Right atrium auricular region (tissue), 2 donors: ENCODE measurements around the gene FGF21. TPM values are rescaled to one million over a fixed set of nuclear protein-coding genes. Genes with fewer than 3 reads are reported as not detected.

Source experiments
- DNase-seq: peaks from one replicate; pipeline ENCODE4 v3.0.0-alpha.2; 2019; ENCODE audit warnings: low spot score
- H3K27ac ChIP-seq, 2 donors: fragments of 200-600 bp; sonication (generic); 1 replicate in 1 of 2; 2 replicates in 1 of 2; pipeline ENCODE4 v1.5.1; 2016 to 2019
- H3K27me3 ChIP-seq, 2 donors: fragments of 200-600 bp; sonication (generic); one replicate each; pipeline versions ENCODE4 v1.5.1 to v1.6.0; 2017 to 2019
- H3K36me3 ChIP-seq: fragments of 200-600 bp; sonication (generic); one replicate; pipeline ENCODE4 v1.5.1; 2016
- H3K4me1 ChIP-seq, 2 donors: fragments of 200-600 bp; sonication (generic); one replicate each; pipeline versions ENCODE4 v1.5.1 to v1.6.0; 2017 to 2019
- H3K4me3 ChIP-seq, 2 donors: fragments of 200-600 bp; sonication (generic); 1 replicate in 1 of 2; 2 replicates in 1 of 2; pipeline ENCODE4 v1.5.1; 2017 to 2019; ENCODE audit warnings: mild to moderate bottlenecking in 1 of 2, moderate library complexity in 1 of 2
- H3K9me3 ChIP-seq, 2 donors: fragments of 200-600 bp; sonication (generic); one replicate each; pipeline ENCODE4 v1.5.1; 2019
- CTCF ChIP-seq, 2 donors: fragments of 200-600 bp; sonication (generic); IDR thresholded peaks; one replicate each; pipeline ENCODE4 v1.5.1; 2019; ENCODE audit warnings: antibody characterized with exemption in 2 of 2
- total RNA-seq, 2 donors: library from RNA; depleted of rRNA; stranded (reverse); fragments of >200 nt; gene quantifications; one replicate each; pipeline ENCODE4 v1.1.0, GENCODE V29; 2016

Gene FGF21
- total RNA-seq, 2 donors from 2014 or later, result not detected

GRCh38 chr19:48797103-48797502 lies 41.8 kb downstream of the FGF21 start:
- H3K36me3 ChIP-seq, result no peaks in the 10 kb centered on the region
- TF ChIP-seq CTCF (IDR thresholded peaks at IDR 0.05), result no peak
- no peaks in the 10 kb centered on the region for H3K27me3 ChIP-seq
- no peak overlapping the region for H3K4me3 ChIP-seq
- H3K27ac ChIP-seq, result no peak overlapping the region
- peaks cover 0 to 16% of the 10 kb centered on the region in 2 donors for H3K4me1 ChIP-seq
- no peaks in the 10 kb centered on the region for H3K9me3 ChIP-seq
- DNase-seq, result no peak

DNA sequence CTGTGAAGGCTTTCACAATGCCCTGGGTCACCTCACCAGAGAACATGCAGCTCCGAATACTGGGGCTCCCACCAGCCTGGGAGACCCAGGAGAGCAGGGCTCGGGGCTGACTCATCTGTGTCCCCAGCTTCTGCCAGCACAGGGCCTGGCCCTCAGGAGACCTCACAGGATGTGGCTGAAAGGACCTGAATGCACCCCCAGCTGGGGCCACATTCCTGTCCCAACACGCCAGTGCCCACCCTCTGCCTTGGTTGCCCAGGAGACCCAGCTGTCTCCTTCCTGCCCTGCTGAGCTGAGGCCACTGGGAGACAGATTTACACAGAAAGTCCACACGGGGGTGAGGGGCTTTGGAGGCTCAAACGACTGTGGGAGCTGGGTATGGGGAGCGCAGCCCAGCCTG lies 43.6 kb downstream of the FGF21 start:
- Histone ChIP-seq H3K27me3 (no peaks in the 10 kb centered on the region), H3K9me3 (no peaks in the 10 kb centered on the region), H3K27ac (no peak overlapping the region), H3K4me1 (peaks cover 0 to 16% of the 10 kb centered on the region in 2 donors), H3K4me3 (no peak overlapping the region), H3K36me3 (no peaks in the 10 kb centered on the region)
- no peak for TF ChIP-seq CTCF (IDR thresholded peaks at IDR 0.05)
- no peak for DNase-seq

DNA sequence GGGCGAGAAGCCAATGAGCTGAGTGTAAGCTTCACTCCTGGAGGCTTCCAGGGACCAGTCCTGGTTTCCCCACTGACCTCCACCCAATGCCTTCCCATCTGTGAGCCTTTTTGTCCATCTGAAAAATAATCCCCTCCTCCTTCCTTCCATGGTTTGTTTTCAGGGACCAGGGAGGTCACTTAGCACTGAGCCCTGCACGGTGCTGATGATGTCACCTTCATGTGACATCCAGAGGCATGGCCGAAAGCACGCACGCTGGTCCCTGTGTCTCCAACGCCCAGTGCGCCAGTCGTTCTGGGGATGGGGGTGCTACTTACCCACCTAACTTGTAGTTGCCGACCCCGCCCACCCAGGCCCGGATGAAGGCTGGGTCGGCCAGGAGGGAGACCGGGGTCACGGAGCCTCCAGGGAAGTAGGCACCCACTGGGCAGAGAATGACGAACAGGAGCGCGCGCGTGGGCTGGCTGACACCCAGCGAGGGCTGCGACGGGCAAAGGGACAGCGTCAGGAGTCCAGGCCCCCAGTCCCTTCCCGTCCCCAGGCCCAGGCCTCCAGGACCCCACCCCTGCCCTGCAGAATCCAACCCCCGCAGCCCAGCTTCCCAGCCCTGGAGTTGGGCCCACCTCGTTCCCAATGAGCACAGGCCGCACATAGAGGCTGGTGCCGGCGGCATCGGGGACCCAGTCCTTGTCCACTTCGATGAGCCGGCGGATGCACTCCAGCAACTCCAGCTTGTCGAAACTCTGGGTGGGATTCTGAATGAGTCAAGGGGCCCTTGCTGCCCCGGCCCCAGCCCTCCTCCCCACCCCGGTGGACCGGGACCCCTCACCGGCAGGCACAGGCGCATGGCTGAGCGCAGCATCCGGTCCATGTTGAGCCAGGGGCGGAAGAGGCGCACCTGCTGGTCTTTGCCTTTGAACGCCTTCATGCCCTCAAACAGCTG lies 44.3 kb downstream of the FGF21 start:
- Histone ChIP-seq H3K4me1 (peaks cover 0 to 15% of the 10 kb centered on the region in 2 donors), H3K36me3 (no peaks in the 10 kb centered on the region), H3K9me3 (no peaks in the 10 kb centered on the region), H3K4me3 (no peak overlapping the region), H3K27me3 (no peaks in the 10 kb centered on the region), H3K27ac (no peak overlapping the region)
- DNase-seq, result no peak
- TF ChIP-seq CTCF (IDR thresholded peaks at IDR 0.05), result no peak

GRCh38 chr19:48802623-48803022 lies 47.3 kb downstream of the FGF21 start:
- Histone ChIP-seq H3K4me3 (no peak overlapping the region), H3K36me3 (no peaks in the 10 kb centered on the region), H3K27ac (no peak overlapping the region), H3K9me3 (no peaks in the 10 kb centered on the region), H3K27me3 (no peaks in the 10 kb centered on the region), H3K4me1 (no peaks in the 10 kb centered on the region)
- no peak for TF ChIP-seq CTCF (IDR thresholded peaks at IDR 0.05)
- no peak for DNase-seq

GRCh38 chr19:48804496-48804895 lies 49.2 kb downstream of the FGF21 start:
- DNase-seq, result no peak
- Histone ChIP-seq H3K27ac (no peak overlapping the region), H3K4me3 (no peak overlapping the region), H3K36me3 (no peaks in the 10 kb centered on the region), H3K9me3 (no peaks in the 10 kb centered on the region), H3K27me3 (no peaks in the 10 kb centered on the region), H3K4me1 (no peaks in the 10 kb centered on the region)
- TF ChIP-seq CTCF (IDR thresholded peaks at IDR 0.05), result no peak
